Fibroblast of skin of left biceps (primary cell): ENCODE measurements around the gene RBM39.

Source experiments
- DNase-seq, 2 experiments: peaks; one replicate each; pipeline ENCODE4 v3.0.0-alpha.2; 2013; ENCODE audit warnings: low read depth in 2 of 2

The RBM39 gene

DNA sequence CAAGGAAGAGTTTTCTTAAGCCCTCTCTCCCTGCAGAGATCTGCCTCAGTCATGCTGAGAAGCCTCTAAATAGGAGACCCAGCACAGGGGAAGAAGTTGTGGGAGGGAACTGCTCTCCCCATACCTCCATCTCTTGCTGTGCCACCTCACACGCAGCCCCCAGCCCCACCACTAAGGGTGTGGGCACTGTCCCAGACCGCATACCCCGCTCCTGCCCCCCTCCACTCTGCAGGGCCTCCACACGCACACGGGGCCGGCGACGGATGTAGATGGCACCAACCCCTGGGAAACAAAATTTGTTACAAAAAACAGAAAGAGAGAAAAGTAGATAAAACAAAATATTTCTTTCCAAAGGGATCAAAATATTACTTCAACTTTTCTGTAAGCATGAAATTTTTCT, 67.1 kb downstream of the RBM39 start:
- DNase-seq, result no peak

DNA sequence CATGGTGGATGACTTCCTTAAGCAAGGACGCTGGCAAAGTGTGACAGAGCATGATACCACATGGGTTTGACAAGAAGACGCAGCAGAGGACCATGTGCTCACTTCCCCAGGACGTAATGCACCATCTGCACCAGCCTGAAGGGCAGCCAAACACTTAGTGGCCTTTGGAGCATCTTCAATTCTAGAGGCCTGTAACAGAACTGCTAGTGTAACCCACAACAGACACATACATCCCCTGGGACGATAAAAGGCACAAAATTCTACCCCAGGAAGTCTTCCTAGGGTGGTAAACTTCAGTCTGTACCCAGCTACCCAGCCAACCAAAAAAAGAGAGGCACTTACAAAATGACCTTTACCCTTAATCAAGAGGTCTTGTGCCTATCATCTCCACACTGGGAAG, 68.2 kb downstream of the RBM39 start:
- DNase-seq, result no peak

DNA sequence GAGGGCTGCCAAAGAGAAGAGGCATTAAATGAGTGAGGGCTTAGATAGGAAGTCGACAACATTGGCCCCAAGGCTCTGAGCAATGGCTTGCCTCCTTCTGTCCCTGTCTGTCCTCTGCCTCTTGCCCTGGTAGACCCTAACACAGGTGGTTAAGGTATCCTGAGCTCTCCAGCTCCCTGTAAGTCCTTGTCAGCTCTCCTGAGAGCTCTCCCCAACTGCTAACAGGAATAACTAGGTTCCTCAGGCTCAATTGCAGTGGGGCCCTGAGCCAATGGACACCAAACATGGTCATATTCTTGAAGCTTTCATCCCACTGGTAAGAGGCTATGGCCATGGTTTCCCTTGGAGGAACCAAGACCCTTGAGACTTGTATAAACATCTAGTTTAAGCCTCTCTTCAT, 72.4 kb downstream of the RBM39 start:
- DNase-seq, result no peak

DNA sequence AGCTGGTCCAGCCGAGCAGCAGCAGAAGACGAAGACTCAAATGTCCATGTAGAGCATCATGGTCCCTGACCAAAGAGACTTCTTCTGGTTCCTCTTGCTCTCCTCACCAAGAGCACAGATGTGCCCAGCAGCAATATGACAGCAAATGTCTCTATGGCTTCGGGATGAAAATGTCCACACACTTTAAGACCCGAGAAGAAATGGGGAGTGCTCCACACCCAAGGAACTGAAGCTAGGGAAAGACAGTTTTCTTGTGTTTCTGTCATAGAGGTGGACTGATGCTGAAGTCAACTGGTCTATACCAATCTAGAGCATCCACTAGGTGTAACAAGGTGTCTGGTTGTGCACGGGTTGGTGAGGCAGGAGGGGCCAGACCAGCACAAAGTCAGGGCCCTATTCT, 72.8 kb downstream of the RBM39 start:
- no peak for DNase-seq

DNA sequence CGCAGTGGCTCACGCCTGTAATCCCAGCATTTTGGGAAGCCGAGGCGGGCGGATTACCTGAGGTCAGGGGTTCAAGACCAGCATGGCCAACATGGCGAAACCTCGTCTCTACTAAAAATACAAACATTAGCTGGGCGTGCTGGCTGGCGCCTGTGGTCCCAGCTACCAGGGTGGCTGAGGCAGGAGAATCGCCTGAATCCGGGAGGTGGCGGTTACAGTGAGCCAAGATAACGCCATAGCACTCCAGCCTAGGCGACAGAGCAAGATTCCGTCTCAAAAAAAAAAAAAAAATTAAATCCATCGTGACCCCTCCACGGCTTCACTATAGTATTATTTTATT, 76.1 kb downstream of the RBM39 start:
- no peak for DNase-seq

DNA sequence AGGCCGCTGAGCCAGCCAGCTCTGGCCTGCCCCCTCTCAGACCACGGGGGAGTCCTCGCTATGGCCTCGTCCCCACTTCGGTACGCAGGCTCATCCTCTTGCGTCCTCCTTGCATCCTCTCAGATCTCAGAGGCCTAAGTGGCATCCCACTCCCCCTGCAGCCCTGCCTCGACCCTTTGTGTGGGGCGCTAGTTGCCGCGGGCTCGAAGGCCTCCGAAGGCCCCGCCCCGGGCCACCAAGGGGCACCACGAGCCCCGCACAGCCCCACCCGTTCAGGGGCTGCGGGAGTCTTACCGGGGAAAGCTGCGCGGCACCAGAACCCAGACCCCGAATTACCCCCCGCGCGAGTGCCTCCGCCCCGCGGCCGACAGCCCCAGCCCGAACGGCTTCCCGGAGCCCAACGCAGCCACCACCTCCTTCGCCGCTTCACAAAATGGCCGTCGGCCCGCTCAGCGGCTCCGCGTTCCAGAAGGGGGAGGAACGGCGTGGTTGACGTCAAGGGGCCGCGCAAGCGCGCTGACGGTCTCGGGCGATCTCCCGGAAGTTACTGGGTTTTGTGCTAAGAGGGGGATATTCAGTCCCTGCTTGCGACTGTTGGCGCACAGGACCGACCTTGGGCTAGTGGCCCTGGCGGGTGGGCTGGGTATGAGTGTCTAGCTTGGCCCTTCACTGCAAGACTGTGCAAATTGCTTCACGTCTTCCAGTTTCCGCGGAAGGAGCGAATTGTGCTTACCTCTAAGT, 77.4 kb downstream of the RBM39 start, which contains the start of the genes CPNE1 and RBM12:
TSS of gene CPNE1 (minus strand) at position 435 of the 741 bp plus-strand sequence. CDS start 31,977 bp downstream, outside the sequence.
TSS of gene RBM12 (minus strand) at position 435 of the 741 bp plus-strand sequence. CDS start 9,578 bp downstream, outside the sequence.
- DNase-seq, result peak; percentile 69 to 73

DNA sequence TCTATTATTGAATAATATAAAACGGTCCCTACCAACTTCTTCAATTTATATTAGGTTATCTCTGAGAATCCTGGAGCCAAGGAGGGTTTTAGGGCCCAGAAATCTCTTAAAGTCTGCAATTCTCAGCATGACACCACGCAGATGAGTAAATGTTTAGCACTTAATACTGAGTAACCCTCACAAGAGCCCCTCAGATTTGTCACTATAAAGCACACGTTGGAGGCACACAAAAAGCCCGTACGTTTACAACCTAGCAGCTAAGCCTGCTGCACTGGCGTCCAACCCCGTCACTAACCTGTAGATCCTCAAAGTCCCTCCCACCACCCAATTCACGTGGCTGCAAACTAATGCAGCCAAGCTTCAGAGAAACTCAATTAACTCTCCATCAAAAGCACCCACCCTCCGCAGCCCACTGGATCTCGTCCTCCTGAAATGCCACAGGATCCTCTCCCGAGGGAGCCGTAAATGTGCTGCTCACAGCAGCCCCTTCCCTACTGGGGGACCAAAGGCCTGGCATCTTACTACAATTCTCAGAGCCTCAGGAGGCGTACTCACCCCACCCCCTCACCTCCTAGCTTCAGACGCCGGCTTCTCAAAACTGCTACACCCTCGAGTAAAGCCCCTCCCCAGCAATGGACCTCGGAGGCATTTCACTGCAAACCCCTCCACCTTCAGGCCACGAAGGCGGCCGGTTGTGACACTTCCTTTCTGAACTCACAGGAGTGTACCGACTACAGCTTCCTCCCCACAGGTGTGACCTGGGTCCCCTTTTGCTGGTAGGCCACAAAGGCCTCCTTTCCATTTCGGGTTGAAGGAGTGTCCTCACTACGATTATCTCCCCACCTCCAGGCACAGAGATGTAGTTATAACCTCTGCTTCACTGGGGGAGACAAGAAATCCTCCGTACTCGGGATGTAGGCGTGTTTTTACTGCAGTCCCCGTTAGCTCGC, 78.3 kb downstream of the RBM39 start:
- DNase-seq, result peak in 1 of 2 experiments; percentile 4

DNA sequence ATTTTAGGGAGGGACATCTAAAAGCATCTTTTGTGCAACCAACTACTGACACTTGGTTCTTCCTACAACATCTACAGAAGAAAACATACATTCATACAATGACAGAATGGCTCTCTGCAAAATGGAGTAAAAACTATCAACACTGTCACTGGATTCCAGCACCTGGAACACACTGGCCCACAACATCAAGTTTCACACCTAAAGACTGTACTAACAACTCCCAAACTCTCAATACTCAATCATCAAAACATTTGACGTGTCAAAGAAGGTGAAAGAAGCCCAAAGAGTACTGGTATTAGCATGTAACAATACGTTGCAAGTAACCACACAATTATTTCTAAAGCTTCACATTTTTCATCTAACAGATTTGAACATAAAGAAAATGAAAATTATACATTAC, 79.5 kb downstream of the RBM39 start:
- DNase-seq, result no peak

DNA sequence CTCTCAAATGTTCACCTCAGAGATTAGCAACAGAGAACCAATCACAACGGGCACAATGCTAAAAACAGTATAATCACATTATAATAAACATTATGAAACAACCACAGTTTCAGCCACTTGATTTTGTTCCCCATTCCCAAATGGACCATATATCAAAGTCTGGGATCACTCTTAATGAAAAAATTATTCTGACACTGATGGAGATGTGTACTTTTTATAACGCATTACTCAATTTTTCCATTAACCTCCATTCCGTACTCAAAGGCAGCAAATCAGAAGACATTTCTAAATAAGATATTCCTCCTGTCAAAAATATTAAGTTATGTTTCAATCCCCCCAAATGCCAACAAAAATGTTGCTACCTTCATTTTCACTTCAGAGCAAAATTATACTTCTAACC, 80.2 kb downstream of the RBM39 start:
- DNase-seq, result no peak

DNA sequence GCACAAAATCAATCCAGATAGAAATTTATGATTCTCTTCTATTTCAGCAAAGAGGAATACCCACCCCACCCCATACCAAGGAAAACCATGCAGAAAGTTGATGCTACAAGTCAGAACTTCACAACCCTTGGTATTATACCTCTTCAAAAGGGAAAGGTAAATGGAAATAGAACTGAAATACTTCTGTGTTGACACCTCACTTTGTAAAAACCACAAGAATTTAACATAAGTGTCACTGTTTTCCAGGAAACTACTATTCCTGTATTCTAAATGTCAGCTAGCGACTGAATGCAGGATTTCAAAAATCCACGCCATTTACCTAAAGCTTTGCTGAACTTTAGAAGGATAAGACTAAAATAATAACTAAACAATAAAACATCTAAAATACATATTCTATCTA, 81.0 kb downstream of the RBM39 start:
- no peak for DNase-seq

DNA sequence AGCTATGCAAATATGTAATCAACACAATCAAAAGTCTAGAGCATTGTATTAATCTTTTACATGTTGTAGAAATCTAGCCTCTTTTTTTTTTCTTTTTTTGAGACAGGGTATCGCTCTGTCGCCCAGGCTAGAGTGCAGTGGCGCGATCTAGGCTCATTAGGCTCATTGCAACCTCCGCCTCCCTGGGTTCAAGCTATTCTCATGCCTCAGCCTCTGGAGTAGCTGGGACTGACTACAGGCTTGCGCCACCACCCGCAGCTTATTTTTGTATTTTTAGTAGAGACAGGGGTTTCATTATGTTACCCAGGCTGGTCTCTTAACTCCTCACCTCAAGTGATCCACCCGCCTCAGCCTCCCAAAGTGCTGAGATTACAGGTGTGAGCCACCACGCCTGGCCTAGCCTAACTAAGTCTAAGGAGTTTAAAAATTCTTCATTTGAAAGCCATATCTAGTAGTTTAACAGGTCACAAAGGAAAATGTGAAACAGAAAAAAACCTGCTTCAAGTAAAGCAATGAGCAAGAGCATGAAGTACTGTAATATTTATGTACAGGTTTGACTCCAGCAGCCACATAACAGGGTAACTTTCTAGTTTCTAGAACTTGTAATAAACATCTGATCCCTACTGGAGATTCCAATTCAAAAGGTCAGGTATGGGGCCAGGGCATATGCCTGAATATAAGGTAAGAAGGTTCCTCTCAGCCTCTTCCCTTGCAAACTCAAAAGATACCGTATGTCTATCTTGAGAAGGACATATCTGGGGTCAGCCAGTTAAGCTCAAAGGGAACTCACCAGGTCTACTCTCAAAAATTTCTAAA, 81.7 kb downstream of the RBM39 start:
- DNase-seq, result no peak

DNA sequence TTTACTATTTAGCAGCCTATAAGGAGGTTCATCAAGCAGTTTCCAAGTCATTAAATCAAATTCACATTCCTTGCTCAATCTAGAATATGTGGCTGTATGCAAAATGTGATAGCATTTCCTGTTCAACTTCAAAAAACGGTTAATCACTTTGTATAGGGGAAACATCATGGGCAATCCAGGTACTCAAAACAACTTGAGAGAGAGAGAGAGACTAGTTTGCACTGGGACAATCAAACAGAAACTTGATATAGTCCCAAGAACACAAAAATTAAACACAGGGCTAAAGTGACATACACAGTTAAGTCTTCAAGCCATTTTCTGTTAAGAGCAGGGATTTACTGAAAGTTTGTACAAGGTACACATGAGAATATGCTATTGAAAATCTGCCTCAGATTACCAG, 84.8 kb downstream of the RBM39 start:
- no peak for DNase-seq

DNA sequence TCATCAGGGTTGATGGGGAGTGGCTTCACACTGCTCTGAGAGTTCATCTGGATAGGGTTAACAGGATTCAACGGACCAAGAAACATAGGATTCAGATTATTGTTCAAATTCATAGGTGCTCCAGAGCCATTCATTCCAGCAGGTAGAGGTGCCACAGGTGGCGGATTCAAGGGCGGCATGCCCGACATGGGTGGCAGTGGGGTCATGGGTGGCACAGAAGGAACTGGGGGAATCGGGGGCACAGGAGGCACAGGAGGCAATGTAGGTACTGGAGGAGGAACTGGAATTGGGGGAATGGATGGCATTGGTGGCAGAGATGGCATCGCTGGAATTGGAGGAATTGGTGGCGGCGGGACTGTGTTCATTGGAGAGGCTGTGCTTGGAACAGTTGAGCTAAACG, 87.6 kb downstream of the RBM39 start:
- no peak for DNase-seq

DNA sequence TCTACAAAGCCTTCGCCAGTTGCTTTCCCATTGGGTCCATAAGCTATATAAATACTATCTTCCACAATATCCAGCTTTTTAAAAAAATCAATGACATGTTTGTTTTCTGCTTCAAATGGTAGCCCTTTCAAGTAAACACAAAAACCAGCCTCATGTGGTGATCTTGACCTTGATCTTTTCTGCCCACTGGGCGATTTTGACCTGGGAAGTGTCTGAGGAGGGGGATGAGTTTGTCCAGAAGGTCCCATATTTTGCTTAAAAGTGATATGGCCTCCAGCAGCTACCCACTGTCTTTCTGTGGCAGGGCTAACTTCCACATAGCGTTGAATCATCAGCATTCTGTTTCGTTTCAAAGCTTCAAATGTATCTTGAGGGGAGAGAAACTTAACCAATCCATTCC, 88.2 kb downstream of the RBM39 start:
- DNase-seq, result no peak
